ENCODE data around the gene MBP.

The MBP gene

GRCh38 chr18:77150588-77150987, 18.0 kb upstream of the MBP start:
- no peak for DNase-seq

DNA sequence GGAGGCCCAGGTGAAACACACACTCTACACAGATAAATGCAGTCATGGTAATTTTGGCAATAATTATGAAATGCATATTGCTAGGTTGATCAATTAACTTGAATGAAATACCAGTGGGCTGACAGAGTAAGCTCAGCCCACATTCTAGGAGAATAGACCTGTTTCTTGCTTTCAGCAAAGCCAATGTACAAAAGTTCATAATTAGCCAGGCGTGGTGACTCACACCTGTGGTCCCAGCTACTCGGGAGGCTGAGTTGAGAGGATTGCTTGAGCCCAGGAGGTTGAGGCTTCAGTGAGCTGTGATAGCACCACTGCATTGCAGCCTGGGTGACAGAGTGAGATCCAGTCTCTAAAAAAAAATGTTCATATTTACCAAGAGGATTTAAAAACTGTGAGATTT, 15.7 kb upstream of the MBP start:
- no peak for DNase-seq

GRCh38 chr18:77147418-77147852, 14.9 kb upstream of the MBP start:
- DNase-seq = no peak

GRCh38 chr18:77146249-77147080, 13.9 kb upstream of the MBP start:
- DNase-seq = no peak

- DNase-seq = no peak
These were observed 12.8 kb upstream of the MBP start for GRCh38 chr18:77145364-77145901.

GRCh38 chr18:77144451-77145118, 12.0 kb upstream of the MBP start:
- no peak for DNase-seq

GRCh38 chr18:77144046-77144445, 11.5 kb upstream of the MBP start:
- DNase-seq = no peak

DNA sequence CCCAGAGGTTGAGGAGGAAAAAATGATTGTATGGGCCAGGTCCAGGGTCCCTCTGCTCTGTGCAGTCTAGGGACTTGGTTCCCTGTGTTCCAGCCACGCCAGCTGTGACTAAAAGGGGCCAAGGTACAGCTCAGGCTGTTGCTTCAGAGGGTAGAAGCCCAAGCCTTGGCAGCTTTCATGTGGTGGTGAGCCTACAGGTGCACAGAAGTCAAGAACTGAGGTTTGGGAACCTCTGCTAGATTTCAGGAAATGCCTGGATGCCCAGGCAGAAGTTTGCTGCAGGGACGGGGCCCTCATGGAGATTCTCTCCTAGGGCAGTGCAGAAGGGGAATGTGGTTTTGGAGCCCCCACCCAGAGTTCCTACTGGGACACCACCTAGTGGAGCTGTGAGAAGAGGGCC, 10.6 kb upstream of the MBP start:
- DNase-seq = no peak

- no peak for DNase-seq
These were observed 9.0 kb upstream of the MBP start for GRCh38 chr18:77141401-77142118.

- DNase-seq = no peak
These were observed 8.0 kb upstream of the MBP start for GRCh38 chr18:77140439-77141109.

- DNase-seq = no peak
These were observed 7.4 kb upstream of the MBP start for GRCh38 chr18:77140030-77140429.

DNA sequence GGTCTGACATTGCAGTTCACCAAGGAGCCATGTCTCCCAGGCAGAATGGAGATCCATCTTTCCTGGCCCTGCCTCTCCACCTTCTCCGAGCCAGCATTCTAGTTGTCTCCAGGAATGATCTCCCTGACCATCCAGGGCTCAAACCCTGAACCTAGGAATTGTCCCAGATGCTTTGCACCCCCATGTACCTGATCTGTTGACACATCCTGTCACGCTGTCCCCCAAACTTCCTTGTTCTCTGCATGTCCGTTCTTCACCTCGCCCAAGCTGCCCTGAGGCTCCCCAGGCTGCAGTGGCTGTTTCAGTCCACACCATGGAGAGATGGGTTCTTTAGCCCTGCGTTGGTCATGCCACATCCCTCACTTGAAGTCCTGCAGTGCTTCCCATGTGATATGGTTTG, 7.0 kb upstream of the MBP start:
- no peak for DNase-seq

GRCh38 chr18:77138270-77138669, 5.7 kb upstream of the MBP start:
- DNase-seq = no peak

DNA sequence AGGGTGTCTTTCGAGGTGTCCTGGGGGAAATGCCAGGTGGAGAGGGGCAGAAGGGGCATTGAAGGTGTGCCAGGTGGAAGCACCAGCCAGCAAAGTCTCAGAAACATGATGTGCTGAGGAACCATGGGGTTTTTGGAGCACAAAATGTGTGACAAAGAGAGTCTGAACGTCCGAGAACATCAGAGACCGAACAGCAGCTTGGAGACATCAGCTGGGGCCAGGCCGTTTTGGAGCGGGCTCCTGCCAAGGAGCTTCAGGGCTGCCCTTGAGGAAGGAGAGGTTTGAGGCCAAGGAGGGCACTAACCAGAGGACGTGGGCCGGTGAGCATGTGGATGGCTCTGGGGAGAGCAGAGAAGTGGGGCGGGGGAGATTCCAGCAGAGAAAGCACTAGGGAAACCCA, 5.3 kb upstream of the MBP start:
- no peak for DNase-seq

- DNase-seq = no peak
These were observed 4.5 kb upstream of the MBP start for GRCh38 chr18:77136871-77137665.

- no peak for DNase-seq
These were observed 3.6 kb upstream of the MBP start for GRCh38 chr18:77136076-77136718.

DNA sequence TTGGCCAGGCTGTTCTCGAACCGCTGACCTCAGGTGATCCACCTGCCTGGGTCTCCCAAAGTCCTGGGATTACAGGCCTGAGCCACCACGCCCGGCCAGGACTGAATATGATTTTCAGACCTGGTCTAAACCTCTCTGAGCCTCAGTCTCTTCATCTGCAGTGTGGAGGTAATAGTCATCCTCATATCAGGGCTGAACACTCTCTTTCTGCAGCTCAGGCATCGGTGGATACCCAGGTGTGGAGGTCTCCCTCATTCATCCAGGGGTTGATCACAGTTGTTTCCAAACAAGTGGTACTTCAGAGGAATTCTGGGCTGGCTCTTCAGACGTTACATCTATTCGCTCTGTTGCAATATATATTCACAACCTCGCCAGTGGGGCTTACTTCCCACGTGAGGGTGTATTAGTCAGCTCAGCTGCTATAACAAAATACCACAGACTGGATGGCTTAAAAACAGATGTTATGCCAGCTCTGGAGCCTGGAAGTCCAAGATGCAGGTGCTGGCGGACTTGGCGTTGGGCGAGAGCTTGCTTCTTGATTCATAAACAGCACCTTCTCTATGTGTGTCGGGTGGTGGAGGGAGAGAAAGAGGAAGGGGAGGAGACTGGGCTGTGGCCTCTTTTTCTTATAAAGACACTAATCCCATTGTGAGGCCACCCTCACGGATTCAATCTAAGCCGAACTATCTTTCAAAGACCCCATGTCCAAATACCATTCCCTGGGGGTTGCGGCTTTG, 2.9 kb upstream of the MBP start:
- no peak for DNase-seq

DNA sequence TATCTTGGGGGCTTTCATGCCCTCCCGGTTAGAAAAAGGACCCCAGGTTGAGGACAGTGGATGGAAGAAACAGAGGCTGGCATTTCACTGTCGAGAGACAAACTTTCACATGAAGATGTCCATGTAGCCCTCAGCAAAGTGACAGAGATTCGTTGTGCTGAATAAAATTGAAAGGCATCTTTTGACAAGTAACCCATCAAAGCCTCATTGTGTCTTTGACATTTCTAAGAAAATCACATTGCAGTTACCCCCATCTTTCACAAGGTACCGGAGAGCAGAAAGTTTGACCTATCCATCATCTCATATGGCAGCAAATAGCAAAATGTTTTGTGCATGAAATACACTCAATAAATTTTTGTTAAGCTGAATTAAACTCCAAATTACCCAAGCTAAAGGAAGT, 2.0 kb upstream of the MBP start:
- DNase-seq = no peak

DNA sequence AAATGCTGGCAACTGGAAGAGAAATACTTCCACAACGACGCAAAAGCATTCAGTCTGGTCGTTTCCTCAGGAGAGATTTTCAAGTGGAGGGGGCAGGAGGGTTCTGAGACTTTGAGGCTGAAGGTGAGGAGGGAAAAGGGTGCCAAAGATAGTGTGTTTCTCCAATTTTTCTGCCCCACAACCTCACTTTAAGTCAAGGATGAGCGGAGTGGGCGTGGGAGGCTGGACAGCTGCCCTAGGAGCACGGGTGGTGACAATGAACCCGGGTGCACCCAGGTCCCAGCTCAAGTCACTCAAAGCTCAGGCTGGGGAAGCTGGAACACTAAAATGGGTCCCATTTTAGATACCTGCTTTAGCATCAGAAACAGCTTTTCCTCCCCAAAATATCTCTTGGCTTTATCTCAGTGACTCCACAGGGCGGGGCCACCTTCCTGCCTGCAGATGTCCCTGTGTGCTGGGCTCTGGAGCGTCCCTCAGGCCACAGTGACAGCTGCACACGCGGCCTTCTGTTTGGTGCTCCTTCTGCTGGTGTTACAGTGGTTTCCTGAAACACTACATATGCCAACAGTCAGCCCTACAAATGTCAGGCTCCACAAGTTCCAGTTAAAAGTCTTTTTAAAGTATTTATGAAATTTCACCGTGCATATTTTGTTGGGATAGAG, 1.4 kb upstream of the MBP start:
- DNase-seq = peak; percentile 33

Measured in NCI-H345 (cell line).